ENCODE measurements around the gene WDR49. TPM values are rescaled to one million over a fixed set of nuclear protein-coding genes. Genes with fewer than 3 reads are reported as not detected.
"Not testable (repeated sequence)": the region's sequence is repeated elsewhere in the genome, so short reads cannot be mapped to it uniquely, and the experiment has no call there.

WDR49 gene
- total RNA-seq, 2 donors from 2014 or later: 3.4 TPM

- intact Hi-C loops (cut with DNase I): no loop called here
- DNase-seq (ENCODE audit: low spot score): no peak
Observed at GRCh38 chr3:167631471-167631870, 22.3 kb downstream of the WDR49 start.

- DNase-seq (ENCODE audit: low spot score): no peak
- intact Hi-C loops (cut with DNase I): no loop called here
Observed at GRCh38 chr3:167626490-167626889, 27.3 kb downstream of the WDR49 start.

- intact Hi-C loops (cut with DNase I): no loop called here
- DNase-seq (ENCODE audit: low spot score): no peak
Observed at GRCh38 chr3:167615030-167615429, 38.7 kb downstream of the WDR49 start.

- intact Hi-C loops (cut with DNase I); DNase-seq (ENCODE audit: low spot score): not testable (repeated sequence)
Observed at GRCh38 chr3:167614196-167614595, 39.5 kb downstream of the WDR49 start.

- intact Hi-C loops (cut with DNase I): no loop called here
- no peak for DNase-seq (ENCODE audit: low spot score)
Observed at GRCh38 chr3:167611718-167612117, 42.0 kb downstream of the WDR49 start.

- DNase-seq (ENCODE audit: low spot score): no peak
- intact Hi-C loops (cut with DNase I): no loop called here
Observed at GRCh38 chr3:167609156-167609555, 44.6 kb downstream of the WDR49 start.

GRCh38 chr3:167606836-167607235 is 46.9 kb downstream of the WDR49 start:
- DNase-seq (ENCODE audit: low spot score): no peak
- intact Hi-C loops (cut with DNase I): no loop called here

- DNase-seq (ENCODE audit: low spot score): no peak
- intact Hi-C loops (cut with DNase I): no loop called here
Observed at GRCh38 chr3:167605871-167606270, 47.9 kb downstream of the WDR49 start.

GRCh38 chr3:167602041-167602440 is 51.7 kb downstream of the WDR49 start:
- intact Hi-C loops (cut with DNase I): no loop called here
- no peak for DNase-seq (ENCODE audit: low spot score)

GRCh38 chr3:167587651-167588050 is 66.1 kb downstream of the WDR49 start:
- DNase-seq (ENCODE audit: low spot score): no peak
- intact Hi-C loops (cut with DNase I): no loop called here

- intact Hi-C loops (cut with DNase I): no loop called here
- no peak for DNase-seq (ENCODE audit: low spot score)
Observed at GRCh38 chr3:167575000-167575600, 78.6 kb downstream of the WDR49 start.

- DNase-seq (ENCODE audit: low spot score): no peak
Observed at GRCh38 chr3:167572991-167573390, 80.8 kb downstream of the WDR49 start.

GRCh38 chr3:167568634-167569033 is 85.1 kb downstream of the WDR49 start:
- no peak for DNase-seq (ENCODE audit: low spot score)
- intact Hi-C loops (cut with DNase I): no loop called here

More at GRCh38 chr3:167572991-167573390, 80.8 kb downstream of the WDR49 start:
- intact Hi-C loops (cut with DNase I): no loop called here

- DNase-seq (ENCODE audit: low spot score): no peak
- intact Hi-C loops (cut with DNase I): no loop called here
Observed at GRCh38 chr3:167565489-167565888, 88.3 kb downstream of the WDR49 start.

- DNase-seq (ENCODE audit: low spot score): no peak
- intact Hi-C loops (cut with DNase I): no loop called here
Observed at GRCh38 chr3:167564612-167565011, 89.1 kb downstream of the WDR49 start.

- intact Hi-C loops (cut with DNase I): no loop called here
- DNase-seq (ENCODE audit: low spot score): no peak
Observed at GRCh38 chr3:167559924-167560323, 93.8 kb downstream of the WDR49 start.

GRCh38 chr3:167554898-167555297 is 98.8 kb downstream of the WDR49 start:
- DNase-seq (ENCODE audit: low spot score): no peak
- intact Hi-C loops (cut with DNase I): no loop called here

GRCh38 chr3:167538081-167538480 is 115.7 kb downstream of the WDR49 start:
- intact Hi-C loops (cut with DNase I): no loop called here
- no peak for DNase-seq (ENCODE audit: low spot score)

GRCh38 chr3:167521006-167521355 is 132.8 kb downstream of the WDR49 start:
- intact Hi-C loops (cut with DNase I): no loop called here
- no peak for DNase-seq (ENCODE audit: low spot score)

- no peak for DNase-seq (ENCODE audit: low spot score)
- intact Hi-C loops (cut with DNase I): no loop called here
Observed at GRCh38 chr3:167520266-167521005, 133.3 kb downstream of the WDR49 start.

- DNase-seq (ENCODE audit: low spot score): no peak
- intact Hi-C loops (cut with DNase I): no loop called here
Observed at GRCh38 chr3:167507954-167508353, 145.8 kb downstream of the WDR49 start.

Measured in posterior vena cava (tissue), 2 donors.